Measurements from ENCODE around the gene DOCK10. TPM values are rescaled to one million over a fixed set of nuclear protein-coding genes. Genes with fewer than 3 reads are reported as not detected.

Gene DOCK10
- total RNA-seq, 2 donors from 2014 or later: 185 to 233 TPM

GRCh38 chr2:224999754-225000153, 42.5 kb downstream of the DOCK10 start:
- H3K27ac Mint-ChIP-seq: peak overlapping the region; percentile 71
- ATAC-seq (no peak), DNase-seq (no peak)
- H3K27me3 Mint-ChIP-seq: no peaks in the 10 kb centered on the region
- no peak overlapping the region for H3K4me3 Mint-ChIP-seq
- H3K36me3 Mint-ChIP-seq (ENCODE audit: low read depth): peaks cover 5% of the 10 kb centered on the region
- no peaks in the 10 kb centered on the region for H3K9me3 ChIP-seq (ENCODE audit: control insufficient read depth, low read length, poor library complexity, severe bottlenecking)
- H3K4me1 Mint-ChIP-seq: peaks cover 54% of the 10 kb centered on the region

GRCh38 chr2:224999321-224999720, 42.9 kb downstream of the DOCK10 start:
- peaks cover 58% of the 10 kb centered on the region for H3K4me1 Mint-ChIP-seq
- H3K27ac Mint-ChIP-seq: peak overlapping the region; percentile 71
- H3K36me3 Mint-ChIP-seq (ENCODE audit: low read depth): peaks cover 5% of the 10 kb centered on the region
- H3K27me3 Mint-ChIP-seq: no peaks in the 10 kb centered on the region
- DNase-seq: no peak
- H3K4me3 Mint-ChIP-seq: no peak overlapping the region
- no peaks in the 10 kb centered on the region for H3K9me3 ChIP-seq (ENCODE audit: control insufficient read depth, low read length, poor library complexity, severe bottlenecking)
- no peak for ATAC-seq

- no peaks in the 10 kb centered on the region for H3K9me3 ChIP-seq (ENCODE audit: control insufficient read depth, low read length, poor library complexity, severe bottlenecking)
- no peak overlapping the region for H3K4me3 Mint-ChIP-seq
- peak overlapping the region; percentile 77 for H3K27ac Mint-ChIP-seq
- DNase-seq (no peak), ATAC-seq (no peak)
- H3K36me3 Mint-ChIP-seq (ENCODE audit: low read depth): peaks cover 5% of the 10 kb centered on the region
- H3K27me3 Mint-ChIP-seq: no peaks in the 10 kb centered on the region
- H3K4me1 Mint-ChIP-seq: peaks cover 57% of the 10 kb centered on the region
Observed at GRCh38 chr2:224997802-224998201, 44.5 kb downstream of the DOCK10 start.

GRCh38 chr2:224995419-224995818, 46.8 kb downstream of the DOCK10 start:
- no peak overlapping the region for H3K4me3 Mint-ChIP-seq
- DNase-seq (no peak), ATAC-seq (no peak)
- H3K4me1 Mint-ChIP-seq: peaks cover 51% of the 10 kb centered on the region
- no peaks in the 10 kb centered on the region for H3K9me3 ChIP-seq (ENCODE audit: control insufficient read depth, low read length, poor library complexity, severe bottlenecking)
- H3K27me3 Mint-ChIP-seq: no peaks in the 10 kb centered on the region
- no peak overlapping the region for H3K27ac Mint-ChIP-seq
- H3K36me3 Mint-ChIP-seq (ENCODE audit: low read depth): peaks cover 7% of the 10 kb centered on the region

- H3K4me3 Mint-ChIP-seq: no peak overlapping the region
- peaks cover 48% of the 10 kb centered on the region for H3K4me1 Mint-ChIP-seq
- H3K27ac Mint-ChIP-seq: peak overlapping the region; percentile 51
- no peaks in the 10 kb centered on the region for H3K27me3 Mint-ChIP-seq
- no peak for DNase-seq
- no peaks in the 10 kb centered on the region for H3K9me3 ChIP-seq (ENCODE audit: control insufficient read depth, low read length, poor library complexity, severe bottlenecking)
- ATAC-seq: no peak
- peaks cover 7% of the 10 kb centered on the region for H3K36me3 Mint-ChIP-seq (ENCODE audit: low read depth)
Observed at GRCh38 chr2:224994242-224994823, 47.9 kb downstream of the DOCK10 start.

- Mint-ChIP-seq H3K4me3 (no peak overlapping the region), H3K27me3 (no peaks in the 10 kb centered on the region), H3K27ac (peak overlapping the region; percentile 77), H3K4me1 (peaks cover 42% of the 10 kb centered on the region), H3K36me3 (ENCODE audit: low read depth) (peaks cover 2% of the 10 kb centered on the region)
- H3K9me3 ChIP-seq (ENCODE audit: control insufficient read depth, low read length, poor library complexity, severe bottlenecking): no peaks in the 10 kb centered on the region
- DNase-seq (no peak), ATAC-seq (no peak)
Observed at GRCh38 chr2:224990710-224991109, 51.6 kb downstream of the DOCK10 start.

- no peak for ATAC-seq
- peak overlapping the region; percentile 96 for H3K27ac Mint-ChIP-seq
- H3K27me3 Mint-ChIP-seq: no peaks in the 10 kb centered on the region
- no peak overlapping the region for H3K4me3 Mint-ChIP-seq
- no peak for DNase-seq
- H3K9me3 ChIP-seq (ENCODE audit: control insufficient read depth, low read length, poor library complexity, severe bottlenecking): no peaks in the 10 kb centered on the region
- peaks cover 51% of the 10 kb centered on the region for H3K4me1 Mint-ChIP-seq
- peaks cover 2% of the 10 kb centered on the region for H3K36me3 Mint-ChIP-seq (ENCODE audit: low read depth)
Observed at GRCh38 chr2:224987733-224988132, 54.5 kb downstream of the DOCK10 start.

- Mint-ChIP-seq H3K4me1 (peaks cover 55% of the 10 kb centered on the region), H3K27me3 (no peaks in the 10 kb centered on the region), H3K27ac (peak overlapping the region; percentile 96), H3K36me3 (ENCODE audit: low read depth) (peaks cover 2% of the 10 kb centered on the region), H3K4me3 (peak overlapping the region; percentile 2)
- DNase-seq (no peak), ATAC-seq (peak; percentile 62)
- no peaks in the 10 kb centered on the region for H3K9me3 ChIP-seq (ENCODE audit: control insufficient read depth, low read length, poor library complexity, severe bottlenecking)
Observed at GRCh38 chr2:224986477-224986876, 55.8 kb downstream of the DOCK10 start.

- DNase-seq (no peak), ATAC-seq (peak; percentile 70)
- Mint-ChIP-seq H3K36me3 (ENCODE audit: low read depth) (no peaks in the 10 kb centered on the region), H3K4me3 (peak overlapping the region; percentile 63), H3K4me1 (peaks cover 51% of the 10 kb centered on the region), H3K27ac (peak overlapping the region; percentile 96), H3K27me3 (no peaks in the 10 kb centered on the region)
- no peaks in the 10 kb centered on the region for H3K9me3 ChIP-seq (ENCODE audit: control insufficient read depth, low read length, poor library complexity, severe bottlenecking)
Observed at GRCh38 chr2:224984637-224985036, 57.6 kb downstream of the DOCK10 start.

- no peak for DNase-seq
- H3K9me3 ChIP-seq (ENCODE audit: control insufficient read depth, low read length, poor library complexity, severe bottlenecking): no peaks in the 10 kb centered on the region
- Mint-ChIP-seq H3K4me1 (peaks cover 52% of the 10 kb centered on the region), H3K27me3 (no peaks in the 10 kb centered on the region), H3K4me3 (peak overlapping the region; percentile 63), H3K27ac (peak overlapping the region; percentile 96), H3K36me3 (ENCODE audit: low read depth) (peaks cover 4% of the 10 kb centered on the region)
- ATAC-seq: no peak
Observed at GRCh38 chr2:224983712-224984554, 58.3 kb downstream of the DOCK10 start.

GRCh38 chr2:224982910-224983711, 59.2 kb downstream of the DOCK10 start:
- Mint-ChIP-seq H3K36me3 (ENCODE audit: low read depth) (peaks cover 7% of the 10 kb centered on the region), H3K4me1 (peaks cover 53% of the 10 kb centered on the region), H3K27ac (peak overlapping the region; percentile 96), H3K4me3 (peak overlapping the region; percentile 63), H3K27me3 (no peaks in the 10 kb centered on the region)
- H3K9me3 ChIP-seq (ENCODE audit: control insufficient read depth, low read length, poor library complexity, severe bottlenecking): no peaks in the 10 kb centered on the region
- DNase-seq (no peak), ATAC-seq (peak; percentile 76)

- H3K9me3 ChIP-seq (ENCODE audit: control insufficient read depth, low read length, poor library complexity, severe bottlenecking): no peaks in the 10 kb centered on the region
- DNase-seq (no peak), ATAC-seq (no peak)
- H3K36me3 Mint-ChIP-seq (ENCODE audit: low read depth): peaks cover 7% of the 10 kb centered on the region
- H3K27ac Mint-ChIP-seq: peak overlapping the region; percentile 96
- H3K4me3 Mint-ChIP-seq: no peak overlapping the region
- no peaks in the 10 kb centered on the region for H3K27me3 Mint-ChIP-seq
- peaks cover 51% of the 10 kb centered on the region for H3K4me1 Mint-ChIP-seq
Observed at GRCh38 chr2:224982226-224982625, 60.0 kb downstream of the DOCK10 start.

Measured in T-helper 17 cell (primary cell).